HG03175 (cell line): ENCODE data around the gene SVOP.

Source experiments
- ATAC-seq: cut with Tn5 transposase; IDR thresholded peaks from one replicate; pipeline ENCODE4 v1.9.1; 2021; ENCODE audit warnings: mild to moderate bottlenecking, moderate library complexity; ENCODE audit not compliant: unreplicated experiment

Gene SVOP

GRCh38 chr12:108858311-108859074 is 162.4 kb downstream of the SVOP start:
- no peak for ATAC-seq
